Endodermal cell (in vitro differentiated cells): ENCODE measurements around the gene PLEKHG3. TPM values are rescaled to one million over a fixed set of nuclear protein-coding genes. Genes with fewer than 3 reads are reported as not detected.

Source experiments
- DNase-seq: peaks from one replicate; pipeline ENCODE4 v3.0.0-alpha.2; 2017
- H3K27ac ChIP-seq: 2 replicates; pipeline ENCODE4 v1.5.1; 2013; ENCODE audit warnings: mild to moderate bottlenecking, low read depth, low read length, moderate library complexity
- H3K27me3 ChIP-seq: 2 replicates; pipeline ENCODE4 v1.6.1; 2013; ENCODE audit warnings: mild to moderate bottlenecking, low read length, moderate library complexity; ENCODE audit not compliant: insufficient read depth, control insufficient read depth, poor library complexity, severe bottlenecking
- H3K36me3 ChIP-seq: 2 replicates; pipeline ENCODE4 v1.7.0; 2013; ENCODE audit warnings: mild to moderate bottlenecking, low read length, moderate library complexity; ENCODE audit not compliant: control insufficient read depth, insufficient read depth
- H3K4me1 ChIP-seq: one replicate; pipeline ENCODE4 v1.7.0; 2013; ENCODE audit warnings: low read length; ENCODE audit not compliant: control insufficient read depth, insufficient read depth
- H3K4me3 ChIP-seq: 2 replicates; pipeline ENCODE4 v1.5.1; 2013; ENCODE audit warnings: mild to moderate bottlenecking, low read length, moderate library complexity
- H3K9ac ChIP-seq: 2 replicates; pipeline ENCODE4 v1.6.1; 2013; ENCODE audit warnings: mild to moderate bottlenecking, low read length, moderate library complexity; ENCODE audit not compliant: poor library complexity, severe bottlenecking; ENCODE audit errors: extremely low read depth
- H3K9me3 ChIP-seq: 2 replicates; pipeline ENCODE4 v1.6.1; 2013; ENCODE audit warnings: mild to moderate bottlenecking, low read length, moderate library complexity; ENCODE audit not compliant: control insufficient read depth
- H3K27ac Mint-ChIP-seq: 2 replicates; pipeline ENCODE4 v1.8.0; 2020; ENCODE audit warnings: mixed read lengths
- H3K27me3 Mint-ChIP-seq: 2 replicates; pipeline ENCODE4 v1.8.0; 2021; ENCODE audit warnings: mild to moderate bottlenecking, mixed read lengths; ENCODE audit not compliant: insufficient read depth
- H3K36me3 Mint-ChIP-seq: 2 replicates; pipeline ENCODE4 v1.8.0; 2020; ENCODE audit warnings: low read depth, mixed read lengths
- H3K4me1 Mint-ChIP-seq: 2 replicates; pipeline ENCODE4 v1.8.0; 2020; ENCODE audit warnings: mixed read lengths
- H3K4me3 Mint-ChIP-seq: 2 replicates; pipeline ENCODE4 v1.8.0; 2020; ENCODE audit warnings: mild to moderate bottlenecking, moderate library complexity, mixed read lengths
- H3K9me3 Mint-ChIP-seq: 2 replicates; pipeline ENCODE4 v1.8.0; 2020; ENCODE audit warnings: mild to moderate bottlenecking, mixed read lengths
- CTCF ChIP-seq: fragments of 200-600 bp; sonication (generic); conservative IDR thresholded peaks from 2 replicates; pipeline ENCODE4 v1.5.0; 2021; ENCODE audit warnings: antibody characterized with exemption, mild to moderate bottlenecking
- WGBS, 2 experiments: methylation state at CpG; one replicate each; pipeline versions ENCODE4 v1.1.5 to v1.1.7; 2013; ENCODE audit warnings: missing lambda C conversion rate in 2 of 2, mixed read lengths in 1 of 2; ENCODE audit not compliant: insufficient coverage in 1 of 2, insufficient read length in 1 of 2; 5-methylcytosine and 5-hydroxymethylcytosine counted together
- total RNA-seq, 2 donors: library from RNA; stranded (reverse); fragmentation: NEBNext Ultra II Directional in 1 of 2; extraction: Animal tissue kit (Norgen Biotek cat#: 25700) in 1 of 2; gene quantifications; 2 replicates in 1 of 2; 3 replicates in 1 of 2; pipeline ENCODE4 v1.2.1, GENCODE V29; 2021

Gene PLEKHG3
- total RNA-seq, 2 donors from 2014 or later = 31.7 to 52.6 TPM

- WGBS, 2 experiments = 78 to 93% methylated on average over 4 to 6 of the region's 6 CpGs
- no peaks in the 10 kb centered on the region for H3K9me3 Mint-ChIP-seq
- H3K4me1 Mint-ChIP-seq = peaks cover 44% of the 10 kb centered on the region
- Histone ChIP-seq H3K27ac (no peak overlapping the region), H3K9me3 (no peaks in the 10 kb centered on the region), H3K9ac (no peak overlapping the region), H3K4me1 (peaks cover 31% of the 10 kb centered on the region), H3K36me3 (peaks cover 18% of the 10 kb centered on the region), H3K4me3 (peak overlapping the region; percentile 43), H3K27me3 (no peaks in the 10 kb centered on the region)
- H3K27ac Mint-ChIP-seq = no peak overlapping the region
- TF ChIP-seq CTCF = peak; percentile 36
- DNase-seq = peak; percentile 58
- peaks cover 17% of the 10 kb centered on the region for H3K36me3 Mint-ChIP-seq
- peaks cover 3% of the 10 kb centered on the region for H3K27me3 Mint-ChIP-seq
- H3K4me3 Mint-ChIP-seq = no peak overlapping the region
Observed at GRCh38 chr14:64725879-64726584, 21.8 kb downstream of the PLEKHG3 start.

GRCh38 chr14:64726585-64726890, 22.3 kb downstream of the PLEKHG3 start:
- H3K4me3 ChIP-seq = no peak overlapping the region
- no peak overlapping the region for H3K27ac Mint-ChIP-seq
- no peak for TF ChIP-seq CTCF
- H3K9me3 Mint-ChIP-seq = no peaks in the 10 kb centered on the region
- H3K27me3 Mint-ChIP-seq = peaks cover 2% of the 10 kb centered on the region
- H3K4me3 Mint-ChIP-seq = no peak overlapping the region
- H3K36me3 Mint-ChIP-seq = peaks cover 20% of the 10 kb centered on the region
- 74% methylated on average over 4 to 5 of the region's 5 CpGs for WGBS, 2 experiments
- peaks cover 39% of the 10 kb centered on the region for H3K4me1 Mint-ChIP-seq
- peaks cover 18% of the 10 kb centered on the region for H3K36me3 ChIP-seq
- H3K9ac ChIP-seq = no peak overlapping the region
- no peak overlapping the region for H3K27ac ChIP-seq
- DNase-seq = peak; percentile 84
- H3K9me3 ChIP-seq = no peaks in the 10 kb centered on the region
- H3K4me1 ChIP-seq = peaks cover 26% of the 10 kb centered on the region
- H3K27me3 ChIP-seq = no peaks in the 10 kb centered on the region

GRCh38 chr14:64727551-64728071, 23.4 kb downstream of the PLEKHG3 start:
- no peak for TF ChIP-seq CTCF
- peaks cover 26% of the 10 kb centered on the region for H3K4me1 ChIP-seq
- H3K4me1 Mint-ChIP-seq = peaks cover 33% of the 10 kb centered on the region
- H3K27ac ChIP-seq = no peak overlapping the region
- no peaks in the 10 kb centered on the region for H3K27me3 Mint-ChIP-seq
- DNase-seq = peak; percentile 34
- H3K36me3 Mint-ChIP-seq = peaks cover 27% of the 10 kb centered on the region
- H3K27me3 ChIP-seq = no peaks in the 10 kb centered on the region
- H3K9me3 Mint-ChIP-seq = no peaks in the 10 kb centered on the region
- no peaks in the 10 kb centered on the region for H3K9me3 ChIP-seq
- H3K27ac Mint-ChIP-seq = no peak overlapping the region
- WGBS, 2 experiments = 94 to 95% methylated on average over 22 of the region's 22 CpGs
- H3K4me3 Mint-ChIP-seq = no peak overlapping the region
- H3K36me3 ChIP-seq = peaks cover 18% of the 10 kb centered on the region
- no peak overlapping the region for H3K9ac ChIP-seq
- no peak overlapping the region for H3K4me3 ChIP-seq
